ENCODE measurements around the gene TYSND1. TPM values are rescaled to one million over a fixed set of nuclear protein-coding genes. Genes with fewer than 3 reads are reported as not detected.

The TYSND1 gene
- total RNA-seq, 6 donors from 2014 or later = 9.1 to 23.0 (median 15.7) TPM

GRCh38 chr10:70114902-70115301 lies 31.6 kb downstream of the TYSND1 start:
- peak in 1 of 2 donors; percentile 48 for DNase-seq

GRCh38 chr10:70112071-70112470 lies 34.4 kb downstream of the TYSND1 start:
- no peak overlapping the region for H3K27ac ChIP-seq

More at GRCh38 chr10:70114902-70115301, 31.6 kb downstream of the TYSND1 start:
- TF ChIP-seq CTCF (IDR thresholded peaks at IDR 0.05) (no peak), EP300 (IDR thresholded peaks at IDR 0.05) (no peak), POLR2A (IDR thresholded peaks at IDR 0.05) (no peak), POLR2AphosphoS5 (IDR thresholded peaks at IDR 0.05) (no peak)
- H3K27ac ChIP-seq = no peak overlapping the region
- H3K9me3 ChIP-seq = no peaks in the 10 kb centered on the region
- 91 to 93% methylated on average over 3 to 15 of the region's 15 CpGs for WGBS, 2 donors
- H3K36me3 ChIP-seq = peaks cover 11 to 82% (median 42%) of the 10 kb centered on the region in 4 donors
- H3K4me1 ChIP-seq = peaks cover 0 to 8% (median 0%) of the 10 kb centered on the region in 4 donors
- H3K27me3 ChIP-seq = no peaks in the 10 kb centered on the region
- H3K4me3 ChIP-seq = no peak overlapping the region
- ATAC-seq (ENCODE audit: low FRiP score in 2 of 2) = no peak

GRCh38 chr10:70111496-70111895 lies 35.0 kb downstream of the TYSND1 start:
- ATAC-seq (ENCODE audit: low FRiP score in 2 of 2) = no peak
- H3K4me1 ChIP-seq = peaks cover 0 to 8% (median 0%) of the 10 kb centered on the region in 4 donors
- TF ChIP-seq EP300 (IDR thresholded peaks at IDR 0.05) = no peak
- DNase-seq = peak in 1 of 2 donors; percentile 66
- H3K9me3 ChIP-seq = no peaks in the 10 kb centered on the region
- no peak overlapping the region for H3K4me3 ChIP-seq
- no peaks in the 10 kb centered on the region for H3K27me3 ChIP-seq
- WGBS, 2 donors = 93 to 96% methylated on average over 22 of the region's 22 CpGs
- peaks cover 6 to 59% (median 37%) of the 10 kb centered on the region in 4 donors for H3K36me3 ChIP-seq
- no peak overlapping the region for H3K27ac ChIP-seq

More at GRCh38 chr10:70112071-70112470, 34.4 kb downstream of the TYSND1 start:
- Histone ChIP-seq H3K4me3 (no peak overlapping the region), H3K27me3 (no peaks in the 10 kb centered on the region), H3K4me1 (peaks cover 0 to 8% (median 0%) of the 10 kb centered on the region in 4 donors), H3K36me3 (peaks cover 6 to 60% (median 39%) of the 10 kb centered on the region in 4 donors), H3K9me3 (no peaks in the 10 kb centered on the region)
- no peak for DNase-seq
- TF ChIP-seq POLR2A (IDR thresholded peaks at IDR 0.05) (no peak), CTCF (IDR thresholded peaks at IDR 0.05) (no peak), POLR2AphosphoS5 (IDR thresholded peaks at IDR 0.05) (no peak), EP300 (IDR thresholded peaks at IDR 0.05) (no peak)
- no peak for ATAC-seq (ENCODE audit: low FRiP score in 2 of 2)
- 87 to 92% methylated on average over 8 of the region's 8 CpGs for WGBS, 2 donors

- DNase-seq = no peak
- no peak for ATAC-seq (ENCODE audit: low FRiP score in 2 of 2)
- TF ChIP-seq POLR2AphosphoS5 (IDR thresholded peaks at IDR 0.05) (no peak), CTCF (IDR thresholded peaks at IDR 0.05) (no peak), EP300 (IDR thresholded peaks at IDR 0.05) (no peak), POLR2A (IDR thresholded peaks at IDR 0.05) (no peak)
- Histone ChIP-seq H3K9me3 (no peaks in the 10 kb centered on the region), H3K4me3 (no peak overlapping the region), H3K27ac (no peak overlapping the region), H3K27me3 (no peaks in the 10 kb centered on the region), H3K36me3 (peaks cover 6 to 44% (median 30%) of the 10 kb centered on the region in 4 donors), H3K4me1 (no peaks in the 10 kb centered on the region)
- WGBS, 2 donors = 86 to 93% methylated on average over 14 to 18 of the region's 18 CpGs
Observed at GRCh38 chr10:70109064-70109729, 37.3 kb downstream of the TYSND1 start.

GRCh38 chr10:70106958-70107791 lies 39.3 kb downstream of the TYSND1 start:
- 78 to 84% methylated on average over 10 to 22 of the region's 22 CpGs for WGBS, 2 donors
- H3K27ac ChIP-seq = no peak overlapping the region
- no peaks in the 10 kb centered on the region for H3K27me3 ChIP-seq
- no peak for ATAC-seq (ENCODE audit: low FRiP score in 2 of 2)
- H3K4me1 ChIP-seq = no peaks in the 10 kb centered on the region
- peaks cover 0 to 25% (median 17%) of the 10 kb centered on the region in 4 donors for H3K36me3 ChIP-seq
- no peaks in the 10 kb centered on the region for H3K9me3 ChIP-seq
- TF ChIP-seq POLR2AphosphoS5 (IDR thresholded peaks at IDR 0.05) = no peak
- no peak for TF ChIP-seq EP300 (IDR thresholded peaks at IDR 0.05)
- peak in 2 of 6 experiments; percentile 7 to 45 for TF ChIP-seq CTCF (IDR thresholded peaks at IDR 0.05)
- no peak for TF ChIP-seq POLR2A (IDR thresholded peaks at IDR 0.05)
- no peak for DNase-seq
- H3K4me3 ChIP-seq = no peak overlapping the region

Data from upper lobe of left lung (tissue), 6 donors.